Measurements from ENCODE around the gene DCAF6.

Gene DCAF6

DNA sequence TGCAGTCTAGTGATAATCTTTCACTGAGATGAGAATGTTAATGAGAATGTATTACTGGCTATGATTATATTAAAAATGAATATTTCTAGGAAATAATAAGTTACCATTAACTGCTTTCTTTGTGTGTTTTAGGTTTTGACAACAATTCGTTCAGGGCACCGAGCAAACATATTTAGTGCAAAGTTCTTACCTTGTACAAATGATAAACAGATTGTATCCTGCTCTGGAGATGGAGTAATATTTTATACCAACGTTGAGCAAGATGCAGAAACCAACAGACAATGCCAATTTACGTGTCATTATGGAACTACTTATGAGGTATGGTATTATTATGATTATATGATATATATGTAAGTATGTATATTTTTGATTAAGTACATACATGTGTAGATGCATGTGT is 38.2 kb downstream of the DCAF6 start:
- Histone ChIP-seq H3K9me3 (ENCODE audit: low read length) (no peaks in the 10 kb centered on the region; the same call in 1 of the 2 replicates), H3K79me2 (ENCODE audit: insufficient read depth, low read length) (no peaks in the 10 kb centered on the region), H3K4me1 (ENCODE audit: insufficient read depth, low read length, severe bottlenecking) (no peaks in the 10 kb centered on the region), H3F3A (ENCODE audit: insufficient read depth, low read length) (no peaks in the 10 kb centered on the region), H3K27me3 (ENCODE audit: insufficient read depth, low read length) (no peaks in the 10 kb centered on the region), H3K4me3 (ENCODE audit: low read depth, low read length, poor library complexity, severe bottlenecking) (no peak overlapping the region), H3K27ac (ENCODE audit: low read depth, low read length, poor library complexity, severe bottlenecking) (no peak overlapping the region), H3K9ac (ENCODE audit: low read length) (no peak overlapping the region), H3K4me2 (ENCODE audit: low read length) (no peak overlapping the region), H3K36me3 (ENCODE audit: insufficient read depth, low read length) (peaks cover 60% of the 10 kb centered on the region), H4K20me1 (ENCODE audit: insufficient read depth, low read length) (no peaks in the 10 kb centered on the region), H2AFZ (ENCODE audit: low read length) (no peak overlapping the region), H3K9me2 (ENCODE audit: low read depth, low read length) (no peaks in the 10 kb centered on the region)
- TF ChIP-seq CTCF (IDR thresholded peaks at IDR 0.05; ENCODE audit: low read length) (no peak), EZH2 (IDR thresholded peaks at IDR 0.05; ENCODE audit: borderline replicate concordance, low read length) (no peak)

DNA sequence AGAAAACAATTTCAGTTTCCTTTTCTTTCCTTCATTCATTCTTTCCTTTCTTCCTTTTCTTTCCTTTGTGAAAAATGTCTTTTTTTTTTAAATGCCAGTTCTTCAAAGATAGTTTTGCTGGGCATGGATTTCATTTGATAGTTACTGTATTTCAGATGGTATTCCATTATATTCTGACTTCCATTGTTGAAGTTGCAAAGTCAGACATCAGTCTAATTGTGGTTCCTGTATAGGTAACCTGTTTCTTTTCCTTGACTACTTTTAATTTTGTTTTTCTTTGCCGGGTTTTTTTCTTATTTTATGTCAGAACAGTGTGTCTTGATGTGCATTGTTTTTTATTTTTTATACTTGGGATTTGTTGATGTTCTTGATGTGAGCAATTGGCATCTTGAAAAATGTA is 40.8 kb downstream of the DCAF6 start:
- H3K36me3 ChIP-seq (ENCODE audit: insufficient read depth, low read length) = peaks cover 71% of the 10 kb centered on the region
- no peak overlapping the region for H2AFZ ChIP-seq (ENCODE audit: low read length)
- no peaks in the 10 kb centered on the region for H3K9me2 ChIP-seq (ENCODE audit: low read depth, low read length)
- H3K79me2 ChIP-seq (ENCODE audit: insufficient read depth, low read length) = no peaks in the 10 kb centered on the region
- H3K9me3 ChIP-seq (ENCODE audit: low read length) = no peaks in the 10 kb centered on the region; the same call in 1 of the 2 replicates
- no peak overlapping the region for H3K9ac ChIP-seq (ENCODE audit: low read length)
- H3F3A ChIP-seq (ENCODE audit: insufficient read depth, low read length) = no peaks in the 10 kb centered on the region
- no peak overlapping the region for H3K27ac ChIP-seq (ENCODE audit: low read depth, low read length, poor library complexity, severe bottlenecking)
- H3K4me2 ChIP-seq (ENCODE audit: low read length) = no peak overlapping the region
- no peaks in the 10 kb centered on the region for H3K27me3 ChIP-seq (ENCODE audit: insufficient read depth, low read length)
- H3K4me3 ChIP-seq (ENCODE audit: low read depth, low read length, poor library complexity, severe bottlenecking) = no peak overlapping the region
- TF ChIP-seq EZH2 (IDR thresholded peaks at IDR 0.05; ENCODE audit: borderline replicate concordance, low read length) (no peak), CTCF (IDR thresholded peaks at IDR 0.05; ENCODE audit: low read length) (no peak)
- H3K4me1 ChIP-seq (ENCODE audit: insufficient read depth, low read length, severe bottlenecking) = no peaks in the 10 kb centered on the region
- H4K20me1 ChIP-seq (ENCODE audit: insufficient read depth, low read length) = no peaks in the 10 kb centered on the region

GRCh38 chr1:167981933-167982332 is 45.5 kb downstream of the DCAF6 start:
- Histone ChIP-seq H3F3A (ENCODE audit: insufficient read depth, low read length) (no peaks in the 10 kb centered on the region), H3K9me2 (ENCODE audit: low read depth, low read length) (no peaks in the 10 kb centered on the region), H3K4me2 (ENCODE audit: low read length) (no peak overlapping the region), H2AFZ (ENCODE audit: low read length) (no peak overlapping the region), H3K4me3 (ENCODE audit: low read depth, low read length, poor library complexity, severe bottlenecking) (no peak overlapping the region), H3K27ac (ENCODE audit: low read depth, low read length, poor library complexity, severe bottlenecking) (no peak overlapping the region), H3K9me3 (ENCODE audit: low read length) (peaks cover 9% of the 10 kb centered on the region), H3K36me3 (ENCODE audit: insufficient read depth, low read length) (peaks cover 83% of the 10 kb centered on the region), H3K4me1 (ENCODE audit: insufficient read depth, low read length, severe bottlenecking) (no peaks in the 10 kb centered on the region), H3K27me3 (ENCODE audit: insufficient read depth, low read length) (no peaks in the 10 kb centered on the region), H3K79me2 (ENCODE audit: insufficient read depth, low read length) (no peaks in the 10 kb centered on the region), H4K20me1 (ENCODE audit: insufficient read depth, low read length) (no peaks in the 10 kb centered on the region), H3K9ac (ENCODE audit: low read length) (no peak overlapping the region)
- no peak for TF ChIP-seq EZH2 (IDR thresholded peaks at IDR 0.05; ENCODE audit: borderline replicate concordance, low read length)
- TF ChIP-seq CTCF (IDR thresholded peaks at IDR 0.05; ENCODE audit: low read length) = no peak
